Effector CD8-positive, alpha-beta T cell (primary cell): ENCODE data around the gene NPBWR2.
A peak's percentile ranks its signal among the peaks of the same experiment; 100 is the strongest.

Experiments
- DNase-seq: peaks from one replicate; lab custom pipeline; 2025; lab: John Stamatoyannopoulos, UW

Gene NPBWR2

DNA sequence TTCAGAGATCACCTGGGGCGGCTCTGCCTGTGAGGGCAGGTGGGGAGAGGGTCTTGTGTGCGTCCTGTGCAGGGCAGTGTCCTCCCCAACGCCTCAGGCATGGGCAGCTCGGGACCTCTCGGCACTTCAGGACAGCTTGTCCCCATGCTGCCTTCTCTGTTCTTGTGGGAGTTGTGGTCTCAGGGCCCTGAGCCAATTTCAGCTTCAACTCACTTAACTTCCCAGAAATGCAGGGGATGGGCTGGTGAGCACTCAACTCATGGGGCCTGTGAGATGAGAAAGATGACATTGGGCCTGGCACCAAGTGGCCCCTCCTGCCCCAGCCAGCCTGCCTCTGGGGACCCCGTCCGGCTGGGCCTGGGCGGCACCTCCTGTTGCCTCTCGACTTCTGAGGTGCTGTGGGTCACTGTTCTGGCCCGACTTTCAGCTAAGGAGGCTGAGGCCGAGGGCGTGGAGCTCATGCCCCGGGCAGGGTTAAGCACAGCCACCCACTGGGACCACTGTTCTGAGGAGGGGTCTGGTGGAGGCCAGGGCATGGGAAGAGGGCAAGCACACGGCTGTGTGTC is 34.8 kb downstream of the NPBWR2 start:
- DNase-seq: no peak

DNA sequence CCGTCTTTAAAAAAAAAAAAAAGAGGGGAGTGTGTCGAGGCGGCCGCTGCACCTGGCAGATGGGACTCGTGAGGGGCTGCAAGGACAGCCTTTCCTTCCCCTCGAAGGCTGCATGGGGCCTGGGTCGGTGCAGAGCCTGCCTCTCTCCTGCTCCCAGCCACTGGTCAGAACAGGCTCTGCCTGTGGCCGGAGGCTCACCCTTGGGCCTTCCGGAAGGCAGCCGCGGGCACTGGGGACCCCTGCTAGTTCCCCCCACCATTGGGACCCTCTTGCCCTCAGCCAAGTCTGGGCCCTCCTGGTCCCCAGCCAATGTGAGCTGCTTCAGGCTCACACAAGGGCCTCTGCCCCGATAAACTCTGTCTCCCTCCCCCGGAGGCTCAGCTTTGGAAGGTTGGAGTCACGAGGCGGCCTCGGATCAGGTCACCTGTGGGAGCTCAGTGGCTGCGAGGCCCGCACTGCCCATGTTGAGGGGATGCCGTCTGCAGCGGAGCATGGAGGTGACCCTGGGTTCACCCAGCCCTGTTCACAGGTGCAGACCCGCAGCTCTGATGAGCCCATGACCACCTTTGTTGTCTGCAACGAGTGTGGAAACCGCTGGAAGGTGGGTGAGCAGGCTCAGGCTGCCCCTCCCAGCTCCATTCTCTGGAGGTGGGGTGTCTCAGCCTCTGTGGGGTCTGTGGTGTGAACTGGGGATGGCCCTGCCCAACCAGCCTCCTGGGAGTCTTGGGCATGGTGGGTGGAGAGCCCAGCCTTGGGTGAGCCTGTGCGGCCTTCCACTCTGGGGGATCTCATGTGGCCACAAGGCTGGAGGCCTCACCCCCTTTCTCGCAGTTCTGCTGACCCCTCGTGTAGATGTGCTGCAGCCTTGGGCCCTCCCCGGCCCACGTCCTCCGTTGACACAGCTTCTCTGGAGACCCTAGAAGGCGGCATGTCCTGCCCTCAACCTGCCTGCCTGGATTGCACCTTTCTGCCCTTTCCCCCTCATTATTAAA is 35.7 kb downstream of the NPBWR2 start:
- DNase-seq: no peak

DNA sequence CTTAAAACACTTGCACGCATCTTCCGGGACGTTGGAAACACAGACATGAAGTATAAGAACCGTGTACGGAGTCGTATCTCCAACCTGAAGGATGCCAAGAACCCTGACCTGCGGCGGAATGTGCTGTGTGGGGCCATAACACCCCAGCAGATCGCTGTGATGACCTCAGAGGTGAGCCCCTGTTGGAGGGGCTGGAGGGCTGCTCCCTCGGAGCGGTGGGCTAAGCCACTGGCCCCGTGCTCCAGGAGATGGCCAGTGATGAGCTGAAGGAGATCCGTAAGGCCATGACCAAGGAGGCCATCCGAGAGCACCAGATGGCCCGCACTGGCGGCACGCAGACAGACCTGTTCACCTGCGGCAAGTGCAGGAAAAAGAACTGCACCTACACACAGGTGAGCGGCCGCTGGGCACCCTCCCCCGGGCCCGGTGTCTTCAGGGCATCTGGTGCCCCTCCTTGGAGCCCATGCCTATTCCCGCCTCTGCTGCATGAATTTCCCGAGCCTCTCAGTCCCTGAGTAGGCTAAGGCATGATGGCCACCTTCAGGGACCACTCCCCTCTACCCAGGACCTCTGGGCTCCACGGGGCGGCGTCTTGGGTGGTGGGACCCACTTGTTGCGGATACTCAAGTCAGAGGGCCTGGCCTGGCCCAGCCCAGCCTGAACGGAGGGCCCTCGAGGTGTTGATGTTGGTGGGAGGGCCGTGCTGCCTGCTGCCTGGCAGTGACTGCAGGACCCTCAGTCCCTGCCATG is 36.9 kb downstream of the NPBWR2 start:
- no peak for DNase-seq

DNA sequence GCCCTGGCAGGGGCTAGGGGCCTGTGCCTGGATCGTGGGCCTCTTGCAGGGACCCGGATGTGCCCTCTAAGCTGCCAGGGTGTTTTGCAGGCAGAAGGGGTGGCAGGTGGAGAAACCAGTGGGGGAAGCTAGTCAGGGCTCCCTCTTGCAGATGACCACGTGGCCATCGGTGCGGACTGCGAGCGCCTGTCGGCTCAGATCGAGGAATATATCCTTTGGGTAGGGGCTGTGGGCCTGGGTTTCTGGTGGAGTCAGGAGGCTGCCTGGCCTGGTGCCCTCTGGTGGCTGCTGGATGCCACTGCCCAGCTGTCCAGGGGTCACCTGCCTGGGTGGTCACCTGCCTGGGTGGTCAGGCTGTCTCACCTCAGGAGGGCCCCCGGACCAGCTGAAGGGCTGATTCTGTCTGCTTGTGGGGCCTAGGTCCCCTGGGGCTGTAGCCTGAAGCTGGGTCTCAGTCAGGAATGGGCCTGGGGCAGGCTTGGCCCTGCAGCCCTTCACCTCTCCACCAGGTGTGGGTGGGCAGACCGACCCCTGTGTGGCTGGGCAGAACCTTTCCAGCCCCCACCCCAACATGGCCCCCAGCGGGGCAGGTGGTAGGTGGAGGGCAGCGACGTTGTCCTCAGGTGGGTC is 37.6 kb downstream of the NPBWR2 start:
- DNase-seq: no peak

DNA sequence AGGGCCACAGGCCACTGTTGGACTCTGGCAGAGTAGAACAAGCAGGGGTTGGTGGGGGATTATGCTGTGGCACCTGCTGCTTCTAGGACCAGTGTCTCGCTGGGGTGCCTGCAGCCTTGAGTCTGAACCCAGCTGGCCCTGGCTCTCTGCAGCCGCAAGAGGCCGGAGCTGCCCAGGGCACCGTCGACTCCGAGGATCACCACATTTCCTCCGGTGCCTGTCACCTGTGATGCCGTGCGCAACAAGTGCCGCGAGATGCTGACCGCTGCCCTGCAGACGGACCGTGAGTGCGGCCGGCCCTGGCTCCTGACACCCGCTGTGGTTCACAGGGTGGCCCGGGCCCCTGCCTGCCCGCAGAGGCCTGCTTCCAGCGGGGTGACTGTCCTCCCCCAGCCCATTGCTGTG is 38.2 kb downstream of the NPBWR2 start:
- no peak for DNase-seq

DNA sequence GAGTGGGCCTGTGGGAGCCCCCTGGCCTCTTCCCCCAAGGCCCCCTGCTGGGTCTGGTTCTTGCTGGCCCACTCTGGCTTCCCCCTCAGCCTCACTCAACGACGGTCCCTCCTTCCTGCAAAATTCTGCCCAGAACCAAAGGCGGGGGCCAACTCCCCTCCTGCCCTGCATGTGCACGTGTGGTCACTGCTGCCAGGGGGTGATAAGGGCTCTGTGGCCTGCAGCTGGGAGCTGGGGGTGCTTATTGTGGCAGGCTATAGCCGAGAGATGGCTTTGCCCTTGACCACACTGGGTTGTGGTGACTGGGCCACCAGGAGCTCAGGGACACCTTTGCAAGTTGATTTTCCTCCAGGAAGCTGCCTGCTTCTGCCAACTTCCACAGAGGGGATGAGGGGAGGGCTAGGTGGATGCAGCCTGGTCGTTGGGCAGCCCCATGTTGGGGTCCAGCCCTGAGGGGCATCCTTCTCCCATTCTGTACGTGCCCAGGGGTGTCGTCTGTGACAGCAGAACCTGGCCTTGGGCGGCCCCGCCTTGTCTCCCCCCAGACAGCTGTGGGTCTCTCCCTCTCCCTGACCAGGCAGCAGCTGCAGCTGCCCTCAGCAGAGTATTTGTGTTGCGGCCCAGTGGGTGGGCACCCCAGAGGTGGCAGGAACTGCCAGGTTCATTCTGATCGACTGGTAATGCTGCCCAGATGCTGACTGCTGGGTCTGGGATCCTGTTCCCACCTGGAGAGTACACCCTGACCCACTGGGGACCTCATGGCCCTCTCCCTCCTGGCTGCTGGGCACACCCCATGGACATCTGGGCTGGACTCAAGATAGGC is 38.8 kb downstream of the NPBWR2 start:
- no peak for DNase-seq

DNA sequence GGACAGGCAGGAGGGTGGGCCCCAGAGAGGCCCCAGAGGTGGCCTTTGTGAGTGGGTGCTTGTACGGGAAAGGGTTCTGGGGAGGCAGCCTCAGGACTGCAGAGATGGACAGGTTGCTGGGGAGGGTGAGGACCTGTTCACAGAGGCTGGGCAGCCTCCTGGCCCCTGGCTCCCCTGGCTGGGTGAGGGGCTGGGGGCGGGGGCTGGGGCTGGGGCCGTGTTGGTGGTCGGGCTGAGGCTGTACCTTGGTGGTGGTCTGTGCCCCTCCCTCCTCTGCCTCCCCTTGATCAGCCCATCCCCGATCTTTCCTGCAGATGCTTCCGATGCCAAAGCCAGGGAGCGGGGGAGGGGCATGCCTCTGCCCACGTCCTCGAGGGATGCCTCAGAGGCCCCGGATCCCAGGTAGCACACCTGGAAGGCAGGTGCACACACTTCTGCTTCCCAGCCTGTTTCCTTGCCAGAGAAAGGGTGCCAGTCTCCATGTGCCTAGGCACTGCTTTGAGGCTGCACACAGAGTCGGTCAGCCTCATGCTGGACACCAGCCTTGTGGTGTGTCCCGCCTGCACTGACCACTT is 39.5 kb downstream of the NPBWR2 start:
- no peak for DNase-seq

DNA sequence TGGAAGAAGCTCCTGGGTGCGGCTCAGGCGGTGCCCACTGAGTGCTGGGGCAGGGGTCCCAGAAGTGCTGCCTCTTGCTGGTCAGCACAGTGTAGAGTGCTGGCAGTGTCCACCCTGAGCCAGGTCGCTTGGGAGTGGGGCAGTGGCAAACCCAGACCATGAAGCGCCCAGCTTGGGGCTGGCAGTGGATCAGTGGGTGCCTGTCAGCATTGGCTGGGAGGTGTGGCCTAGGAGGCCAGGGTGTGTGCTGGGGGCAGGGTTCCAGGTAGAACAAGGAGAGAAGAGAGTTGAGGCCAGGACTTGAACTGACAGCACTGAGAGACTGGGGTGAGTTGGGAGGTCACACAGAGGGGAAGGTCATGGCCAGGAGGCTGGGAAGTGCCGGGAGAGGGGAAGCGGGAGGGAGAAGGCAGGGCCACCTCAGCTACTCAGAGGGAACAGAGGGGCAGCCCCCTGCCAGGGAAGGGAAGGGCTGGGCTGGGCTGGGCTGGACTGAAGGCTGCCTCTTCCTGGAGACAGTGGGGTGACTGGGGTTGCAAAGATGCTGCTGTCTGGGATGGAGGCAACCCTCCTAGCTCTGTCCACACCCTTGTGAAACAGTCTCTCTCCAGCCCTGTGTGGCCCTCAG is 40.2 kb downstream of the NPBWR2 start:
- DNase-seq: no peak

DNA sequence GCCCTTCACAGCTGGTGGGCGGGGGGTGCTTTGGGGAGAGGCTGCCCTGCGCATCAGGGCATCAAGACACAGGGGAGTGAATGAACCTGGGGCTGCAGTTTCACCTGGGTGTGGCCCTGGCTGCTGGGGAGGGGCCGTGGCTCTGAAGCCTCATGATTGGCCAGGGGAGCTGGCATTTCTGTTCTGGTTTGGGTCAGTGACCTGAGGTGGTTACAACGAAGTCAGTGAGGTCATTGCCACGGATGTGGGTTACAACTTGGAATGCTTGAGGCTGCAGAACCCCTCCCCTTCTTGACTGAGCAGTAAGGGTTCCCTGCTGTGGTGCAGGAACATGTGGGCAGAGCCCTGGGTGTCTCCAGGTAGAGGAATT is 41.4 kb downstream of the NPBWR2 start:
- DNase-seq: no peak

DNA sequence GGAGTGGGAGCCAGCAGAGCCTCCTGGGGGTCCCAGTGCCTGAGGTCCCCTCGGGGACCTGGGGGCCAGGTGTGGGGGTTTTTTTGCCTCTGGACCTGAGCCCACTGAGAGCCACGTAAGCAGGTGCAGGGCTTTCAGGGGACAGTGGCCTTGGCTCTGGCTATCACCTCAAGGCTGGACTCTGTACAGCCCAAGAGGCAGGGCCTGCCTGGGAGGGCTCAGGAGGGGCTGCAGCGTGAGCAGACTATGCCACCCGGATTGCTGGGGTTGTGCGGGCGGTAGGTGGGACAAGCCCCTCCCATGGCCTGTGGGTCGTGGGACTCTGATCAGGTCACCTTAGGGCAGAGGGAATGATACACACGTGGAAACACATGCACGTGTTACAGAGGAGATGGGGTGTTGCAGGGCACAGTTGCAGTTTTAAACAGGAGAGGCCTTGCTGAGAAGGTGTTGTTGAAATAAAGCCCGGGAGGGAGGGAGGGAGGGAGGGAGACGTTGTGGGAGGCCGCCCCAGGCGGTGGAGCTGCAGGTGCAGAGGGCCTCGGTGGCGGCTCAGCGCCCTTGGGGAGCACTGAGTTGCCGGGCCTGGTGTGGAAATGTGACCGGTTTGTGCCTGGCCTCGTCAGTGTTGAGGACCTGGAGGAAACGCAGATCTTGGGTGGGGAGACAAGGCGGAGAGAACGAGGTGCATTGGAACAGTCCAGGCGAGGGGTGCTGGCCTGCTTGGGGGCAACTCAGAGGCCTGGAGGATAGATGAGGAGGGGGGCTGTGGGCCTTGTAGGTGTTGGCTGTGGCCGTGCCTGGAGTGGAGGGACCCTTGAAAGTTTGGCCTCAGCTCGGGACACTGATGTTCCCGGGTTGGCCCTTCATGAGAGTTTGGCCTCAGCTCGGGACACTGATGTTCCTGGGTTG is 42.0 kb downstream of the NPBWR2 start:
- DNase-seq: no peak

DNA sequence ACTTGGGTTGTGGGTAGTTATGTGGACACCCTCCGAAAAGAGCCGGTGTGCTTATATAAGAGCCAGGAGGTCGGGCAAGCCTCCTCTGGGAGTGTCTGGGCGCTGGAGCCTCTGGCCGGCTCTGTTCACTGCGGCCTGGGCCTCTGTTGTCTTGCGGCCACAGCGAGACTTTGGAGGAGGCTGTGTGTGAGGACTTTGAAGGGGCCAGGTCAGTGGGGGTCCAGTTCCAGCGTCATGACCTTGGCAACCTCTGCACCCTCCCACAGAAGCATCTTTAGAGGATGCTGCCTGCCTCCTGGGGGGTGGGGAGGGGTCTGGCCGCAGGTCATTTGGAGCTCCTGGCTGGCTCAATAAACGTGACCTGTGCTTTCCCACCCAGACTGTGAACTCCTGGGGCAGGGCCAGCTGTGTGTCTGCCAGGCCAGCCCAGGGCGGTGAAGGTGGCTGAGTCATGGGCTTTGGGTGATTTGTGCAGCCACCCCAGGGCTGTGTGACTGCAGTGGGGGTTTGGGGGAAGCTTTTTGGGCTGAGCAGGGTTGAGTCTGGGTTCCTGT is 43.1 kb downstream of the NPBWR2 start:
- no peak for DNase-seq

DNA sequence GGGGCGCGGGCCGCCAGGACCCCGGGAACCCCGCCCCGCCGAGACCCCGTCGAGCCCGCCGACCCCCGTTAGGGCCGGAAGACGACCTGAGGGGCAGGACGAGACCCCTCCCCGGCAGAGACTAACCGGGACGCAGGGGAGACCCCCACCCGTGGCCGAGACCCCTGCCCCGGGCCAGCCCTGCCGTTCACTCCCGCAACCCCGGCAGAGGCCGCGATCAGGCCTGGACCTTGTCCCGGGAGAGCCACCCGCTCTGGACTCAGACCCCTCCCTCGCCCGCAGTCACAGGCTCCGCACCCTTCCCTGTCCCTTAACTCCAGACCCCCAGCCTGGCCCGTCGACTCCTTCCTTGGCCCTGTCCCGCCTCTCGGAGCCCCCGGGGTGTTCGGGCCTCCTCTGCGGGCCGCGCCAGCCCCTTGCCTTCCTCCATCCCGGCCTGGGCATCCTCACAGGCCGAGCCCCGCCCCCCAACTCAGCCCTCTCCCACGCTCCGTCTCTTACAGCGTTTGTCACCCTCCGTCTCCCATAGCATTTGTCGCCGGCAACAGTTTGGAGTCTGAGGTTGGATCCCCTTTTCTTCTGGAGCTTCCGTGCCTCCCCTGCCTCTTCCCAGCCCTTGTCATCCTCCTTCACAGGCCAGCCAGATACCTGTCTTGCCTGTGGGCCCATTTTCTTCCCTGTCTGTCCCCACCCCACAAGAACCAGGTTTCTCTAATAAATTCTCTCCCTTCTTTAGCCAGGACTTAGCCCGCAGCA is 43.8 kb downstream of the NPBWR2 start:
- no peak for DNase-seq

DNA sequence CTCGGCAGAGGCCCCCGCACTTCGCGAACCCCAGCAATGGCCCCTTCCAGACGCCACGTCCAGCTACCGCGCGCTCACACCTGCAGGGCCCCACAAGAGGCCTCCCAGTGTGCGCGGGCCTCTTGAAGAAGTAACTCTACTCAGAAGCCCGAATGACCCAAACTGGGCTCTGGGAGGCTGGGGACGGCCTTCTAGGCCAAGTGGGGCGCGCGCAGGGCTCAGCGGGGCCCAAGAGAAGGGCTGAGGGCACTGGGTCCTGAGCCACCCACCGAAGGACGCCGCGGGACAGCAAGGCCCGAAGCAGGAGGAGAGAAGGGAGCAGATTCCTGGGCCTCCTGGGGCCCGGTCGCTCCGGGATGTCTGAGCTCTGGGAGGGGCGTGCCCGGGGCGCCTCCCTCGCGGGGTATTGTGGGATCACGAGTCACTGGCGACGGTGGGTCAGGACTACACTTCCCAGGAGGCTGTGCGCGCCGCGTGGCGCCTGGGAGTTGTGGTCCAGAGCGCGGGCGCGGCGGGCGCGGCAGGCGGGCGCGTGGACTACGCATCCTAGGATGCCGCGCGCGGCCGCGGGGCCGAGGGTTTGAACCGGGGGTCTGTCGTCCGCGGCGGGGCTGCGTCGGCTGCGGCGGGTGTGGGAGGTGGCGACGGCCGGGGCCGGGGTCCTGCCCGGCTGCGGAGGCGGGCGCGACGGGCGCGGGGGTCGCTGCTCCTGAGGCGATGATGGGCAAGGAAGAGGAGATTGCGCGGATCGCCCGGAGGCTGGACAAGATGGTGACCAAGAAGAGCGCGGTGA is 44.6 kb downstream of the NPBWR2 start, which contains the start of gene TCEA2:
Gene TCEA2, plus strand, starts transcription at position 603 of the 793 bp plus-strand sequence. Its CDS starts 115 bp downstream, at position 718.
- DNase-seq: peak; percentile 86

DNA sequence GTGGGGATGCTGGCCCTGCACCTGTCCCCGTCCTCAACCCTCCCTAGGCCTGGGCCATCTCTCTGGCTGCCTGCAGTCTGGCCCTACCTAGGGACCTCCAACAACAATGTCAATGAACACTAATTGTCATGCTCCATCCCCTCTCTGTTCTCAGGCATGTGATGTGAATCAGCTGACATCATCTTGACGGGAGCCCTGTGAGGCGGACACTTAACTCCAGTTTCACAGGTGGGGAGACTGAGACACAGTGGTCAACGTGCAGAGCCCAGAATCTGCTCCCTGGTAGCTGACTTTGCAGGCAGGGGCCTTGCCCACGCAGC is 45.1 kb downstream of the NPBWR2 start:
- no peak for DNase-seq

DNA sequence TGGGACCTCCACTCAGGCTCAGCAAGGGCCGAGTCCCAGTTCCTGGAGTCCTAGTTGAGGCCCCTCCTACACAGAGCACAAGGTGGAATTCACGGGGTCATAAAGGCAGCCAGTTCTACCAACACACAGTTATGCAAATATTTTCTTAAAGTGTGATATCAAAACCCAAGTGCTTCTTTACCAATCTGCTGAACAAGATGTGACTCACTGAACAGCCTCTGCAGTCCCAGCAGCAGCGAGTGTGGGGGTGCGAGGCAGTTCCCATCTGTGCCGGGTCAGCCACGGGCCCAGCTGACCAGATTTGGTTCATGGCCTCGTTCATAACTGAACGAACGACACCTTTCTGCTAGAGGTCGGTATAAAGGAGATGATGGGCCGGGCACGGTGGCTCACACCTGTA is 48.8 kb downstream of the NPBWR2 start:
- DNase-seq: no peak

DNA sequence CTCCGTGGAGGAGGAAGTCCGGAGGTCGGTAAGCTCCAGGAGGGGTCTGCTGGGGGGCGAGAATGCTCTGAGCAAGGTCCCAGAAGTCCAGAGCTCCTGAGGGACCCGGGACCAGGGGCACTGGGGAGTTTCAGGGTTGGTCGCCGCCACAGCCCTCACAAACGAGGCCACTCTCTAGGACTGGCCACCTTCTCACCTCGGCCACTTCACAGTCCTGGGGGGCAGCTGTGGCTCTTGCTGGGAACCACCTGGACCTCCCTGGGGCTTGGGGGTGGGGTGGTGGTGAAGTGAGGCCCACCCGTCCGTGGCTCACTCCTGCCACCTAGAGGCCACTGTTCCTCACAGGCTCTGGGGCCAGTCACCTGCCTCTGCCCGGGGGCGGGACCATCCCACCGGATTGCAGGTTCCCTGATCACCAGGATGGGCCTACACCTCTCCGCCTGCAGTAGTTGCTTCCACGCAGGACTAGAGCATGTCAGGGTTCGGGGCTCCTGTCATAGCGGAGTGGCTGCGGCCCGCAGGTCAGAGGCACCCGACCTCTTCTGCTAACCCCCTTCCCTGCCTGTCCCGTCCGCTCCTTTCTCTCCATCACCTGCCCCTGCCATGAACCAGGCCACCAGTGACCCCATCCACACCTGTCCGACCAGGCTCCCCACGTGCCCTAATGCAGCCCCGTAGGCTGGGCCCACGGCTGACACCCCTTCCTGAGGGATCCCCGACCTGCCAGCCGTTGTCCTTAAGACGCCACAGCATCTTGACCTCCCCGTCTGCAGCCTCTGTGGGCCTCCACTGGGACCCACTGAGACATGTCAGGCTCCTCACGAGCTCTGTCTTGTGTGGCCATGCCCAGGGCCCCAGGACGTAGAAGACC is 49.5 kb downstream of the NPBWR2 start:
- peak; percentile 71 for DNase-seq
